Stimulated activated CD4-positive, alpha-beta T cell treated with anti-CD3 and anti-CD28 coated beads, Interleukin-15, amount 100 ng/mL, for 24 hours (primary cell): ENCODE data around the gene ALG5.

ENCODE experiments used
- DNase-seq: peaks from one replicate; pipeline ENCODE4 v3.0.0-alpha.2; 2020

Gene ALG5

DNA sequence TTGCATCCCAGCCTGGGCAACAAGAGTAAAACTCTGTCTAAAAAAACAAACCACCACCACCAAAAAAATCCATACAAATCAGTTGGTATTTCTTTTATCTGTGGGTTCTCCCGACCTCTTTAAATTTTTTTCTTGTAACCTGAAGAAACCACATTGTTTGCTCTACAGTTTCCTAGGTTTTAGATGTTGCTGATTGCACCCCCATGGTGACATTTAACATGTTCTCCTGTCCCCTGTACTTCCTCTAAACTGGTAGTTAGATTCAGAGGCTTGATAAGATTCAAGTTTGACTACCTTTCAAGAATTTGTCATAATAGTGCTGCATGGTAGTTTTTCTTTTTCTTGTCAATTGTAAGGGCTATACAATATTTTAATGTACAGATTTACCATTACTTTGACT is 24.0 kb downstream of the ALG5 start:
- no peak for DNase-seq

DNA sequence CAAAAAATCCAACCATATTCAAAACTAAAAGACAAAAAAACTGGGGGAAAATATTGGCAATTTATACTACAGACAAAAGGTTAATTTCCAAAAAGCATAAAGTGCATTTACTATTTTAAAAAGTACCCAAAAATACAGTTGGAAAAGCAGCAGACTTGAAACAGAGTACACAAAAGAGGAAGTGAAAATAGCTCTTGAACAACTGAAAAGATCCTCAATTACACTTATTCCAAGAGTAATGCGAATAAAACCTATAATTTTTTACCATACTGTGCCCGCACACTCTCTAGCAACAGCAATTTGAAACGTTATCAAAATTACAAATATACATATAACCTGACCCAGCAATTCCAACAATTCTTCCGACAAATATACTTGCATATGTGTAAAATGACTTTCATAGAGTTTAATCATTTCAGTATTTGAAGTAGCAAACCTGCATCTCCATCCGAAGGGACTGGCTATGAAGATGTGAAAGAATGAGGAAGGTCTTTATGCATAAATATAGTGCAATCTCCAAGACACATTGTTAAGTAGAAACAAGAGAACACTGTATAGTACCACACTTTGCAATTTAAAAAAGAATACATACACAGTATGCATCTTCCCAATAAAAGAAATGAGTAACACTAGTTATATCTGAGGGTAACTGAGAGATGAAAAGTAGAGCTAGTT is 25.4 kb downstream of the ALG5 start:
- DNase-seq, result no peak

DNA sequence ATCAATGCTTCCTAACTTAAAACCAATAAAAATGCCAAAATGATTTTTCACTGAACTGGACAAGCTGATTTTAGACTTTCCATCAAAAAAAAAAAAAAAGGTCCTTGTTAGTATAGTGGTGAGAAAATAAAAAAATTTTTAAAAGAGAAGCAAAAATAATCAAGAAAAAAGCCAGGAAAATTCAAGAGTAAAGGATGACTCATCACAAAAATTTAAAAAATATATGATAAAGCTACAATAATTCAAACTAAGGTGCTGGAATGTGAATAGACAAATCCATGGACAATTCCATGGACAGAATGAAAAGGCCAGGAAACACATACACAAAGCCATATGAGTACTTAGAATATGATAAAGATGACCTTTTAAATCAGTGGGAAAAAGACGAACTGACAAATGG is 26.1 kb downstream of the ALG5 start:
- DNase-seq, result no peak

DNA sequence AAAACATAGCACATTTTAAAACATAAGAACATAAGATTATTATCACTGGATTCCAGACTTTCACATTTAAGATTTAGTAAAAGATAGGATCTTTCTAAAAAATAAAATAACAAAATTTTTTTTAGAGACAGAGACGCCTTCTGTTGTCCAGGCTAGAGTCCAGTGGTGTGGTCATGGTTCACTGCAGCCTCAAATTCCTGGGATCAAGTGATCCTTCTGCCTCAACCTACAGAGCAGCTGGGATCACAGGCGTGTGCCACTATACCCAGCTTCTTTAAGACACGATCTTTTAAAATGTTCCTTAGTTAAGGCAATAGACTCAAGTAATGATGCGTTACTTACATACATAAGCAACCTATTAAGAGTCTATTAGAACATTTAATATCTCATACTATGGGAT is 32.7 kb downstream of the ALG5 start:
- no peak for DNase-seq

DNA sequence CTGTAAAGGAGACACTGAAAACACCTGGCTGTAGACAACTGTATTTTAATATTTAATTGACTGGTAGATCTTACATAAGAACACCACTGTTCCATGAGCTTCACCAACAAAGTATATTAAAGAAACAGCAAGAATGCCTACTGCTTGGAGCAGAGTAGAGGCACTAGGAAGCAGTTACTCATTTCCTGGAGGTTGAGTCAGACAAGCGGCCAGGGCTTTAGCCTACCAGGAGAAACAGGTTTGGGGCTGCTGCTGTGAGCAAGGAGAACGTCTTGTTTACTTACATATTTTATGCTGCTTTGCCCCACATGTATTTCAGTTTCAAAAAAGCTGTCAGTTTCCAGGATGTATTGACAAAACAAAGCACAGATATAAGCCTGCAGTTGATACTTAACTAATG is 33.4 kb downstream of the ALG5 start:
- DNase-seq, result peak; percentile 6

DNA sequence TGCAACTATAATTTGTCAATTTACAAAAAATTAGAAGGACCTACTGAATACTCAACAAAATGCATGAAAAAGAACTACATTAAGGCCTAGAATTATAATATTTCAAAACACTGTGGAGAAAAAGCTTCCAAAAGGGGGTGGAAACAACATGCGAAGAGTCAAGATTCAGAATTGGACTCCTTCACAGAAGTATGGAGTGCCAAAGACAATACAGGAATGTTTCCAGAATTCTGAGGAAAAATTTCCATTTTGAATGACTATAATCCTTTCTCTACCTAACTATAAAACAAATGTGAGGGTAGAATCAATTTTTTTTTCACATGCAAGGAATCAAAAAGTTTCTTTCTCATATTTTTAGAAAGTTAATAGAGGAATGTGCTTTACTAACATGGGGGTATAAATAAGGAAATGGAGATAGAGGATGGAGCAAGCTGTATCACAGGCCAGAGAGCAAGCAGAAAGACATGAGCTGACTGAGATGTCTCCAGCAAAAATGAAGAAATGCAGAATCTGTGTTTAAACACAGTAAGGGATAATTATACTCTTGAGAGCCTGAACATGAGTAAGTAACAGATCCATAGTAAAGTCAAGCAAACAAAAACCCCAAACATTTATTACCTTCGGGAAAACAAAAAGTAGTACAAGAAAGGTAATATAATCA is 39.6 kb downstream of the ALG5 start:
- no peak for DNase-seq

DNA sequence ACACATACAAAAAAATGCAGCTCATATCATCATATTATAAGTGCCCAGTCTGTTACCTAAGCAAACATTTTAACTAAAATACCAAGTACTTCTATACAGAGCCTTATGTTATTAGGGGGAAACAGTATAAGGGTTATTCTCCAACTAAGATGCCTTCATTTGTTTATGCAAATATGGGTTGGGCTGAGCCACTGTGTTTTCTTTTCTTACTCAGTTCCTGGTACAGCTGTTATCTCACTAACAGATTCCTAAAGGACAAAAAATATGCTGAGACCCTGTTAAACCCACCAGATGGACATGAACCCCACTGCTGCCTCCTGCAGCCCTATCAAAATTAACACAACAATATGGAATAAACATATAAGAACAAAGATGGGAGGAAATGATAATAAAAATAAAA is 44.6 kb downstream of the ALG5 start:
- no peak for DNase-seq

DNA sequence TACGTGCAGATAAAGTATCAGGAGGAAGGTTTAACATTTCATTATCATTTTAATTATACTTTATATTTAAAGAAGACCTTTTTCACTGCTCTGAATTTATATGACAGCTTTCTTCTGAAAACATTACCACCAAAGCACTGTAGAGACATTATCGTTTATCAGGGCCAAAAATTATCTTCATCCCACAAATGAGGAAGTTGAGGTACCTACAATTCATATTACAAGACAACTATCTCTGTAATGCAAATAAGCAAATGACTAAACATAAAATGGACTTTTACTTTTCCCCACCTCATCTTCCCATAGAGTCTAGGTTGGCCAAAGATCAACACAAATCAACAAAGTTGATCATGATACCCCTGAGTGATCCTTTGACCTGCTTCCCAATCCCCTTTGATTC is 48.2 kb downstream of the ALG5 start:
- DNase-seq, result no peak

DNA sequence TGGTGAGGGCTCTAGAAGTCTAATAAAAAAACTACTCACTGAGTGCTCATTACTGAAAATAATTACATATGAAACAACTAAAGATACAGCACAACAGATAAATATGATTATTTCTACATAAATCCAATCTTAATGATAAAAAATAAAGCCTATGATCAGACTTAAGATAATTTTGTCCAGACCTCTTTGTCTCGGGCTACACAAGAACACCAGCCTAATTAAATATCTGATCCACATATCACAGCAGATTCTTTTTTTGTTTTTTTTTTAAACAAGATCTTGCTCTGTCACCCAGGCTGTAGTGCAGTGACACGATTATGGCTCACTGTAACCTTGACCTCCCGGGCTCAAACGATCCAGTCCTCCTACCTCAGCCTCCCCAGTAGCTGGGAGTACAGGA is 48.8 kb downstream of the ALG5 start:
- DNase-seq, result no peak

DNA sequence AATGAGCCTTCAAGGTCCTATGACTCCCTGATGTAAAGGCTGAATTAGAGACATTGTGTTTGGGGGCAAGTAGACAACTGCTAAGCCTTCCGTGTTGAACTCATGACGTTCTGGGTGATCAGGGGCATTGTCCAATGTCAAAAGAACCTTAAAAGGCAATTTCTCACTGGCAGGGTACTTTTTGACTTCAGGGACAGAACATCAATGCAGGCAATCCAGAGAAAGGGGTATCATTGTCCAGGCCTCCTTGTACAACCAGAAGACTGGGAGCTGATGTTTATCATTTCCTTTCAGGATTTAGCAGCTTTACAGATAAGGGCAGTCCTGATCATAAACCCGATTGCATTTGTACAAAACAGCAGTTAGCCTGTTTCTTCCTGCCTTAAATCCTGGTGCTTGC is 54.1 kb downstream of the ALG5 start:
- no peak for DNase-seq

DNA sequence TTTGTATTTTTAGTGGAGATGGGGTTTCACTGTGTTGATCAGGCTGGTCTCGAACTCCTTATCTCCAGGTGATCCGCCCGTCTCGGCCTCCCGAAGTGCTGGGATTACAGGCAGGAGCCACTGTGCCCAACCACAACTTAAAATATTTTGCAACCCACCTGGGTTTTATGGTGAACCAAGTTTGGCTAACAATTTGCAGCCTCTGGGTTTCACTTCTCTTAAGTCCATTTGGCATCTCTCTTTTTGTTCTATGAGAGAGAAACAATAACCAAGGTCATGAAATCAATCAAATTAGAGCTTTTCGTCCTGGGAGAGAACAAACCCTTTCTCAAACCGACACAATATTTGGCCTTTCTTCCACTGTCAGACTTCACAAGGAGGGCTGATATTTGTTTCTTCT is 73.5 kb downstream of the ALG5 start:
- no peak for DNase-seq

DNA sequence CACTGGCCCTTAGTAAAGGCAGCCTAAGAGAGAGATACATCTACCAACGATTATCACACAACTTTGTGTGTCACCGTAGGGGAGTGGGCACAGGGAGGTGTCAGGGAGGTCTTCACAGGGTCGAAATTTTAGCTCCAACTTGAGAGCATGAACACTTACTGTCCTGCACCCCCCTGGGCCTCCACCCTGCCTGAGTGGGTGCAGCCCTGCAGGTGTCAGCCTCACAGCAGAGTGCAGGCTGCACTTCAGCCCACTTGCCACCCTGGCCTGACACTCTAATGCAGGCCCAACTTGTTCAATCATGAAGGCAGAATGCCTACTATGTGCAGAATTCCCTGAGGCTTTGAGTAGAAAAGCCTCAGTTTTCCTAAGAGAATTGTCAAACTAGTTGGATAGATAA is 75.1 kb downstream of the ALG5 start:
- no peak for DNase-seq

DNA sequence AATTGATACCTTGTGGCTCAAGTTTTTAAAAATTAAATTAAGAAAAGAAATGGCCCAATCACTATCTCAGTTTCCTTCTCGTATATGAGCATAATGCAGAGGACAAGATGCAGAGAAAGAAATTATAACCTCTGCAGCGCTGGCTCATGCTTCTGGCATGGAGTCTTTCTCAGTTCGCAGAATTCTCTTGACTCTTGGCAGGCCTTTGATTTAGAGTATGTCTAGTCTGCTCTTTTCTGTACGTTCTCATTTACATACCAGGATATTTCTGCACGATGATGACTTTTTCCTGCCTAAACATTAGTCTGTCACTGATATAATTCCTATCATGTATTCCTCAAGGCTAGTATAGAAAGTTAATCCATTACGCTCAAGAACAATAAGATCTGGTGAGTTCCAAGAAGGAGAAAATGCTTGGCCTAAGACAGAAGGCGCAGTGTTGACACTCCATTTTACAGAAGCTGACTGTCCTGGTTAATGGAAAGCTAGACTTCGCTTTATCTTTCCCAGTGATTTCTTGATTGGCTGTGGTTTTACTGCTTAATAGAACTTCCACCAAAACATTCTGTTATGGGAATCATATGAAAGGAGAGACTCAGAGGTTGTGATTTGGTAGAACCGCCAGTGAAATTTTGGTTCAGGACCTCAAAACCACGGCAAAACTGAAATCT is 77.4 kb downstream of the ALG5 start:
- DNase-seq, result no peak

DNA sequence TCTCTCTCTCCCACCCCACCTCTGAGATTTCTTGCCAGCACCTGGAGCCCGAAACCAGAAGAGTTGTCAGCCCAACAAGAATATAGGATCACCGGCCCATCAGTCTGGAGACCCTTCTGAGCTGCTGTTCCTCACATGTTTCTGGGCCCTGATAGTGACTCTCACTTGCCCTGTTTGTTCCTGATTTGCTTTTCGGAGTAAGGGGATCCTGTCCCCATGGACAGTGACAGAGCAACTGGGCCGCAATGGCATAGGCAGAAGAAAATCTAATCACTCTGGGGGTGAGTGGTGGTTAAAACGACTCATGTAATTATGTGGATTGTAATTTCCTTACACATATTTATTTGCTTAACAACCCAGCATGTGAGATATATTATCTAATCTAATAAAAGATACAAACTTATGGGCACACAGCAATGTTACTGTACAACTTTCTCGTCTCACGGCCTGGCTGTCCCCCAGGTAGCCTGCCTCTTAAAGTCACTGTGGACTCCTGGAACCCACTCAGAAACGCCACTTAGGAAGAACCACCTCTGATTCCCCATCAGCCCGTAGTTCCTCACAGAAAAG is 78.4 kb downstream of the ALG5 start:
- no peak for DNase-seq

DNA sequence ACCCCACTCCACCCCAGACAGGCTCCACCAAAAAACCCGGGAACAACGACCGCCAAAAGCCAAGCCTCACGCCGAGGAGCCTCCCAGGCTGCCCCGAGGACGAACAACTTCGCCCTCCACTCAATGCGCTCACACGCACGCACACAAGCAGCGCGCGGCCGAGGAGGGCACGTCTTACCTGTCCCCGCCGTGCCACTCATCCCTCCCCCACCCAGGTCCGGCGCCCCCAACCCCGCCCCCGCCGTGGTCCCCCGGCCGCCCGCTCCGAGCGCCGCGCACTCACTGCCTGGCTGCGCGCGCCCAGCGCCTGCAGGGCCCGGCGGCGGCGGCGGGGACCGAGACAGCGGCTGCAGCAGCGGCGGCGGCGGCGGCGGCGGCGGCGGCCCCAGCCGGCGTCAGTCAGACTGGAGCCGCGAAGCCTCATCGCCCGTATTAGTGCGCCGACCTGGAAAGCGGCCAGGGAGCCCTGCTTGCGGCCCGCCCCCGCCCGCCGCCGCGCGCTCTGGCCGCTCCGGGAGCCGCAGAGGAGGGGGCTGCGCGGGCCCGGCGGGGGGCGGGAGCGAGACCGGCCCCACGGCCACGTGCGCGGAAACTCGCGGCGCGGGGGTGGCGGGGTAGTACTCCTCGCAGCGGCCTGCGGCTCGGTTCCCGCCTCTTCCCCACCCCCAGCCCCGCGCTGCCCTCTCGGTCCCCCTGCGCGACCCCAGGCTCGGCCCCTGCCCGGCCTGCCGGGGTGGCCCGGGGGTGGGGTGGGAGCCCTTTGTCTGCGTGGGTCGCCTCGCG is 79.1 kb downstream of the ALG5 start, which contains the start of gene SMAD9:
TSS of gene SMAD9 (minus strand) at position 406 of the 783 bp plus-strand sequence. CDS start 40,549 bp downstream, outside the sequence.
- peak; percentile 57 for DNase-seq

DNA sequence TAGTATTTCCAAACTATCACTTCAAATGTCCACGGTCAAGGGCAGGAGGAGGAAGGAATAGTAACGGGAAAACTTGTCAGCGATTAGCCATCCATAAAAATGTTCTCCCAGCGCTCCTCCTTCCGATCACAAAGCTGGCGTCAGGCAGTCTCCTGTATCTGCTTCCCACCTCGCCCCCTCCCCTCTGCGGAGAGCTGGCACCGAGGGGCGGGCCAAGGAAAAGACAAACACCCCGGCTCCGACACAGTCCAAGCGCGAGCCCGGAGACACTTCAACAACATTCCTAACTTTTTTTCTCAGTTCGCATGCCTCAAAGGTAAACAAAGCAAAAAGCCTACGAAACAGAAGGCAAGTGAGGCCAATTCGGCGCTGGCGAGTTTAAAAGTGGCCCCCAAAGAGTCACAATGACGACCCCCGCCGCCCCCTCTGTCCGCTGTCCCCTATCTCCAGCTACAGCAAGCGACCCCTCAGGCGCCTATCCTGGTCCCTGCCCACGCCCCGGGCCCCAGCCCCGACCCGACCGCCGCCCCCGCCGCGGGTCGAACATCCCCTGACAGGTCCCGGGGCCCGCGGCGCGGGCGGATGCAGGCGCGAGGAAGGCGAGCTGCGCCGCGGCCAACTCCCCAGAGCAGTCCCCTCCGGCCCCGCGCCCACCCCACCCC is 79.8 kb downstream of the ALG5 start:
- DNase-seq, result peak; percentile 17

DNA sequence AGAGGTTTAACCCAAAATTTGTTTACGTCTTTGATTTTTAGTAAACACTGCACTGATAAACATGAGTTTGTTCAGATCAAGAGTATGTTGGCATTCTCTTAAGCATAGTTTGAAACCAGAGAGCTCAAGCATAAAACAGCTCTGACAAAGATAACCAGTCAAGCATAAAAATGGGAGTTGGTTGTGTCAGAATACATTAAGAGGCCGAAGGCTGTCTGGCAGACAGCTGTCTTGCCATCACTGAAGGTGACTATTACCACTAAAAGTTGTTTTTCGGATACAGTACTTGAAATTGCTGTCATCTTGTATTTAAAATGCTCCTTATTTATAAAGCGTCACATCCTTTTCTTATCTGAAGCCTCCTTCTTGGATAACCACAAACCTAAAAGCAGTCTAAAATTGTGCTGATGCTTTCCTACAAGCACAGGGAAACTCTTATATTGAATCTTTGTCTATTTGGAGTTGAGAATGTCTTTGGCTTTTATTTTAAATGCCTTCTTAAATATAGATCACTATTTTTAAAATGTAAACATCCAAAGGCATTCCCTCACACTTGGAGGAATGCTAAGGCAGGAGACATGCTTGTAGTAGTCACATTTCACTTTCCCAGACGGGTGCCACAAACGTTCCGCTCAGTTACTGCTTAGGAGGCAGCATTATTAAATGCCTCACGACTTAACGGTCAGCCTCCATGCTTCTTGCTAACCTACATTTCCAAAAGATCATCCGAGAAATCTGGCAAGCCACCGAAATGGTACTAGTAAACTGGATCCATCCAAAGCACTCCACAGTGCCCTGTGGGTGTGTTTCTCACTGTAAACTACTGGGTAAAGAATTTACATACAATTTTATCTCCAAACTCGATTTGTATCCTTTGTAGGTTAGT is 80.7 kb downstream of the ALG5 start:
- no peak for DNase-seq

DNA sequence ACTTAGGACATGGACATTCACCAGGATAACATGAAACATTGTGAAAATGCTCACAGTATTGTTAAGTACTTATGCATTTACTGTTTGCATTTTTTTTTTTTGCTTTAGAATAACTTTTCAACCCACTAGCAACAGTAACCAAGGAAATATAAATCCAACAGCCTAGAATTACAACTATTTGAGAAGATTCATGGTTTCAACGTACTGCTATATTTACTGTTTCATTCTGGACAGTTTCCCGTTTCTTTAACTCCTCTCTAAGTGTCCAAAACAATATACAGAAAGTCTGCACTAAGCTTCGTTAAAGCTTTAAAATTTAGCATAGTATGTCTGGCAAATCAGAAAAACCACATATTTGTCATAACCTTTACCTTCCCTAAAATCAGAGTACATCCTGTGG is 81.8 kb downstream of the ALG5 start:
- DNase-seq, result no peak

DNA sequence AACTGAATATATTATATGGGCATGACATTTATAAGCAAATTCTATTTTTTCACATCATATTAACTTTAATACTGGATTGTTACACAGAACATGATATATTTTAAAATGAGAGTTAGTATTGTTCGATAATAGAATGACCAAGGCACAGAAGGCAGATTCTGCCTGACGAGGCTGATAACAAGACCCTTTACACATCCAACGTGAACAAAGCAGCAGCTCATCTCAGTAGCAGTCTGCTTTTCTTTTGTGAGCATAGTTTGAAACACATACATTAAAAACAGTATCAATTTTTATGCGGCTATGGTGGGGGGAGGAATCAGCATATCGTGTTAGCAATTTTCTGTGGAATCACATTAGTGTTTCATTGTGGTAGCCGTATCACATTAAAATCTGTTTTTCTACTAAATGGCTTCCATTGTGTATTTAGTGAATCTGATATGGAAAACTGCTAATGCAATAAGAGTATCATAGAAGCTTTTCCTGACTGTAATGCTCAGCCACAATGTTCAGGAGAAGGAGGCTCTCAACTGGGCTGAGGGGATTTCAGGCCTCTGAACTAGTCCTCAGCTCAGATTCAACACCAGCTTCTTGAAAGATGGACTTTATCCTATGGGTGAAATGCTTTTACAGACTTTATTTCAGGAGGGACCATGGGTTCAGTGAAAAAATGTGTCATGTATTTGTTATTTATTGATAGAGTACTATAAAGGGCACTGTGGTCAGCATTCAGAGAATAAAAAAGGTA is 83.1 kb downstream of the ALG5 start:
- no peak for DNase-seq

DNA sequence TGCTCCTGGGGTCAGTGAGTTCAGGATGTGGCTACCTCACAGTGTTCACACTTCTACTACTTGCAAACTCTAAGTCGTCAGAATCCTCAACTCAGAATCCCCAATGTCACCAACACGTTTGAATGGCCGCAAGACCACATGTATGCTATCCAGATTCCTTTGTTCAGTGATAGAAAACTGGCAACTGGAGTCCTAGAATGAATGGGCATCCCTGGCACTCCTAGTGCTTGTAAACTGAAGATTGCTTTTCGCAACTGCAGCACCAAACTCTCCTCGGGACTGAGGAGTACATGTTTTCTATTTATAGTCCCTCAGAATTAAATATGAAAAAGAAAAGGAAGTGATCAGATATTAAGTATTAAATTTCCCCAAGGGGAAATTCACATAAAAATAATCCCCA is 84.0 kb downstream of the ALG5 start:
- no peak for DNase-seq

DNA sequence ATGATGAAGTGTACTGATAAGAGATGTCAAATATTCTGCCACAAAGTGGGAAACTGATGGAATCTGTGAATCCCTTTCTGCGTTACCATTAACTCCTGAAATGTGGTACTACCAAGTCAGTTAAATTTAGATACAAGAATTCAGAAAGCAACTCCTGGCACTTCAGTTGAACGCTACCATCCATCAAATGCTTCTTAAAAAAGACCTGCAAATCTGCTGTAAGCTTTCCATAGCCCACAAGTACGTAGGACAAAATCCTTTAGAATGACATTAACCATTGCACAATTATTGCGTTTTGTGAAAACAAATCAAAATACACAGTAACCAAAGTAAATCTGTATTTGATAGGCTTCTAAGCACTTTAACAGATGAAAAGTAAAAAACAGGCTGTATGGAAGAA is 84.5 kb downstream of the ALG5 start:
- DNase-seq, result no peak
